Loucy (cell line): ENCODE measurements around the gene RGS12.

Experiments used
- EZH2phosphoT487 ChIP-seq: fragments of 200-600 bp; IDR thresholded peaks from 2 replicates; pipeline ENCODE4 v1.6.1; 2018; ENCODE audit warnings: antibody characterized with exemption, mild to moderate bottlenecking, moderate library complexity, borderline replicate concordance
- TF ChIP-seq, protein P1 (sequence below): fragments of 200-600 bp; sonication (generic); conservative IDR thresholded peaks from 2 replicates; pipeline ENCODE4 v1.5.1; 2014; ENCODE audit warnings: mild to moderate bottlenecking, antibody characterized with exemption, low read length

DNA sequence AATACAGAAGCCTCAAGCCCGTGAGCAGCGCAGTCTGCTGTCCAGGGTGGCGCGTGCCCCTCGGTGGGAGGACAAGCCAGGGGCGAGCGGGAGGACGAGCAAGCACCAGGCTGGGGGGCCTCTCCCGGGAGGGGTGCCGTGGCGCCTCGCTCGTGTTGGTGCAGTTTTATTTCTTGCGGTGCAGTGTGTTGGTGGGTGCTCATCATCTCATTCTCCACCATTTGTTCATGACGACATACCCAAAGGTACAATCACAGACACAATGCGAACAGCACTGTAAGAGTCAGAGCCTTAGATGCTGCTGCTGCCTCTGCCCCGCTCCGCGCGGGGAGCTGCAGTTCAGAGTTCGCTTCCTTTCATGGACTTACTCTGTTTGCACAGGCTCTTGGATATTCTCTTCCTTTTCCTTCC, 30.3 kb downstream of the RGS12 start:
- TF ChIP-seq, protein P1, sequence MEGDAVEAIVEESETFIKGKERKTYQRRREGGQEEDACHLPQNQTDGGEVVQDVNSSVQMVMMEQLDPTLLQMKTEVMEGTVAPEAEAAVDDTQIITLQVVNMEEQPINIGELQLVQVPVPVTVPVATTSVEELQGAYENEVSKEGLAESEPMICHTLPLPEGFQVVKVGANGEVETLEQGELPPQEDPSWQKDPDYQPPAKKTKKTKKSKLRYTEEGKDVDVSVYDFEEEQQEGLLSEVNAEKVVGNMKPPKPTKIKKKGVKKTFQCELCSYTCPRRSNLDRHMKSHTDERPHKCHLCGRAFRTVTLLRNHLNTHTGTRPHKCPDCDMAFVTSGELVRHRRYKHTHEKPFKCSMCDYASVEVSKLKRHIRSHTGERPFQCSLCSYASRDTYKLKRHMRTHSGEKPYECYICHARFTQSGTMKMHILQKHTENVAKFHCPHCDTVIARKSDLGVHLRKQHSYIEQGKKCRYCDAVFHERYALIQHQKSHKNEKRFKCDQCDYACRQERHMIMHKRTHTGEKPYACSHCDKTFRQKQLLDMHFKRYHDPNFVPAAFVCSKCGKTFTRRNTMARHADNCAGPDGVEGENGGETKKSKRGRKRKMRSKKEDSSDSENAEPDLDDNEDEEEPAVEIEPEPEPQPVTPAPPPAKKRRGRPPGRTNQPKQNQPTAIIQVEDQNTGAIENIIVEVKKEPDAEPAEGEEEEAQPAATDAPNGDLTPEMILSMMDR: no peak
- no peak for TF ChIP-seq EZH2phosphoT487
